Measurements from ENCODE around the gene FOXK1.
"Not testable (repeated sequence)": the region's sequence is repeated elsewhere in the genome, so short reads cannot be mapped to it uniquely, and the experiment has no call there.

The FOXK1 gene

GRCh38 chr7:4786015-4786414 is 103.9 kb downstream of the FOXK1 start:
- DNase-seq (ENCODE audit: low spot score), result no peak

- DNase-seq (ENCODE audit: low spot score), result no peak
Observed at GRCh38 chr7:4787541-4787940, 105.4 kb downstream of the FOXK1 start.

- no peak for DNase-seq (ENCODE audit: low spot score)
Observed at GRCh38 chr7:4787947-4788626, 106.0 kb downstream of the FOXK1 start.

- no peak for DNase-seq (ENCODE audit: low spot score)
Observed at GRCh38 chr7:4788627-4789189, 106.6 kb downstream of the FOXK1 start.

- no peak for DNase-seq (ENCODE audit: low spot score)
Observed at GRCh38 chr7:4789194-4790077, 107.3 kb downstream of the FOXK1 start.

GRCh38 chr7:4790078-4790465 is 108.0 kb downstream of the FOXK1 start:
- DNase-seq (ENCODE audit: low spot score), result no peak

- no peak for DNase-seq (ENCODE audit: low spot score)
Observed at GRCh38 chr7:4790516-4790991, 108.5 kb downstream of the FOXK1 start.

GRCh38 chr7:4791101-4791737 is 109.1 kb downstream of the FOXK1 start:
- no peak for DNase-seq (ENCODE audit: low spot score)

- peak; percentile 79 for DNase-seq (ENCODE audit: low spot score)
Observed at GRCh38 chr7:4791738-4792536, 109.8 kb downstream of the FOXK1 start.

GRCh38 chr7:4792537-4793126 is 110.5 kb downstream of the FOXK1 start:
- DNase-seq (ENCODE audit: low spot score), result no peak

- DNase-seq (ENCODE audit: low spot score), result not testable (repeated sequence)
Observed at GRCh38 chr7:4793385-4793993, 111.4 kb downstream of the FOXK1 start.

GRCh38 chr7:4794171-4794570 is 112.1 kb downstream of the FOXK1 start:
- not testable (repeated sequence) for DNase-seq (ENCODE audit: low spot score)

- DNase-seq (ENCODE audit: low spot score), result no peak
Observed at GRCh38 chr7:4794591-4795350, 112.7 kb downstream of the FOXK1 start.

GRCh38 chr7:4796453-4796852 is 114.4 kb downstream of the FOXK1 start:
- peak; percentile 66 for DNase-seq (ENCODE audit: low spot score)

GRCh38 chr7:4797858-4798705 is 116.0 kb downstream of the FOXK1 start:
- no peak for DNase-seq (ENCODE audit: low spot score)

GRCh38 chr7:4798706-4799235 is 116.7 kb downstream of the FOXK1 start:
- no peak for DNase-seq (ENCODE audit: low spot score)

- no peak for DNase-seq (ENCODE audit: low spot score)
Observed at GRCh38 chr7:4799508-4800268, 117.6 kb downstream of the FOXK1 start.

GRCh38 chr7:4800487-4800886 is 118.4 kb downstream of the FOXK1 start:
- DNase-seq (ENCODE audit: low spot score), result no peak

Data from putamen (tissue), 1 donor.